Measurements from ENCODE around the gene TOX4. TPM values are rescaled to one million over a fixed set of nuclear protein-coding genes. Genes with fewer than 3 reads are reported as not detected.
"Not testable (repeated sequence)": the region's sequence is repeated elsewhere in the genome, so short reads cannot be mapped to it uniquely, and the experiment has no call there.

TOX4 gene
- total and polyA plus RNA-seq, 4 donors, result 19.0 to 75.7 (median 54.8) TPM

GRCh38 chr14:21536418-21537089, 59.6 kb downstream of the TOX4 start:
- intact Hi-C loops (cut with DNase I), result no loop called here
- Histone ChIP-seq H3K4me1 (ENCODE audit: control insufficient read depth in 1 of 2, insufficient read depth in 2 of 2, low read length in 2 of 2) (no peaks in the 10 kb centered on the region), H3K27ac (ENCODE audit: low read depth in 1 of 2, low read length in 2 of 2) (no peak overlapping the region), H3K36me3 (ENCODE audit: control insufficient read depth in 1 of 2, insufficient read depth in 2 of 2, low read length in 1 of 2) (no peaks in the 10 kb centered on the region), H3K27me3 (ENCODE audit: control insufficient read depth in 1 of 2, insufficient read depth in 2 of 2, low read length in 1 of 2) (peaks cover 0 to 2% of the 10 kb centered on the region in 2 donors), H3K9me3 (ENCODE audit: control insufficient read depth, low read length) (no peaks in the 10 kb centered on the region), H3K4me3 (ENCODE audit: low read length in 2 of 2) (no peak overlapping the region)
- peak; percentile 46 for ATAC-seq (ENCODE audit: low FRiP score)
- 2% methylated on average over 25 of the region's 25 CpGs for WGBS, 2 donors
- no peak for DNase-seq

- intact Hi-C loops (cut with DNase I), result no loop called here
- Histone ChIP-seq H3K36me3 (ENCODE audit: control insufficient read depth in 1 of 2, insufficient read depth in 2 of 2, low read length in 1 of 2) (no peaks in the 10 kb centered on the region), H3K9me3 (ENCODE audit: control insufficient read depth, low read length) (no peaks in the 10 kb centered on the region), H3K4me3 (ENCODE audit: low read length in 2 of 2) (no peak overlapping the region), H3K27ac (ENCODE audit: low read depth in 1 of 2, low read length in 2 of 2) (no peak overlapping the region), H3K4me1 (ENCODE audit: control insufficient read depth in 1 of 2, insufficient read depth in 2 of 2, low read length in 2 of 2) (no peaks in the 10 kb centered on the region), H3K27me3 (ENCODE audit: control insufficient read depth in 1 of 2, insufficient read depth in 2 of 2, low read length in 1 of 2) (peaks cover 0 to 2% of the 10 kb centered on the region in 2 donors)
- ATAC-seq (ENCODE audit: low FRiP score) (no peak), DNase-seq (no peak)
- WGBS, 2 donors, result 8 to 15% methylated on average over 3 of the region's 3 CpGs
Observed at GRCh38 chr14:21537090-21537424, 60.1 kb downstream of the TOX4 start.

GRCh38 chr14:21539189-21539940, 62.4 kb downstream of the TOX4 start:
- intact Hi-C loops (cut with DNase I), result no loop called here
- H3K9me3 ChIP-seq (ENCODE audit: control insufficient read depth, low read length), result no peaks in the 10 kb centered on the region

GRCh38 chr14:21541413-21542074, 64.5 kb downstream of the TOX4 start:
- no peak overlapping the region for H3K27ac ChIP-seq (ENCODE audit: low read depth in 1 of 2, low read length in 2 of 2)
- H3K9me3 ChIP-seq (ENCODE audit: control insufficient read depth, low read length), result no peaks in the 10 kb centered on the region
- no peaks in the 10 kb centered on the region for H3K27me3 ChIP-seq (ENCODE audit: control insufficient read depth in 1 of 2, insufficient read depth in 2 of 2, low read length in 1 of 2)
- H3K4me3 ChIP-seq (ENCODE audit: low read length in 2 of 2), result no peak overlapping the region
- H3K36me3 ChIP-seq (ENCODE audit: control insufficient read depth in 1 of 2, insufficient read depth in 2 of 2, low read length in 1 of 2), result no peaks in the 10 kb centered on the region
- no peak for DNase-seq
- ATAC-seq (ENCODE audit: low FRiP score), result no peak
- intact Hi-C loops (cut with DNase I), result no loop called here
- 86 to 89% methylated on average over 9 of the region's 9 CpGs for WGBS, 2 donors
- no peaks in the 10 kb centered on the region for H3K4me1 ChIP-seq (ENCODE audit: control insufficient read depth in 1 of 2, insufficient read depth in 2 of 2, low read length in 2 of 2)

More at GRCh38 chr14:21539189-21539940, 62.4 kb downstream of the TOX4 start:
- Histone ChIP-seq H3K36me3 (ENCODE audit: control insufficient read depth in 1 of 2, insufficient read depth in 2 of 2, low read length in 1 of 2) (no peaks in the 10 kb centered on the region), H3K4me1 (ENCODE audit: control insufficient read depth in 1 of 2, insufficient read depth in 2 of 2, low read length in 2 of 2) (no peaks in the 10 kb centered on the region), H3K4me3 (ENCODE audit: low read length in 2 of 2) (no peak overlapping the region), H3K27ac (ENCODE audit: low read depth in 1 of 2, low read length in 2 of 2) (no peak overlapping the region), H3K27me3 (ENCODE audit: control insufficient read depth in 1 of 2, insufficient read depth in 2 of 2, low read length in 1 of 2) (peaks cover 0 to 2% of the 10 kb centered on the region in 2 donors)
- DNase-seq (no peak), ATAC-seq (ENCODE audit: low FRiP score) (no peak)
- WGBS, 2 donors, result 15 to 17% methylated on average over 3 of the region's 3 CpGs

GRCh38 chr14:21543521-21543960, 66.5 kb downstream of the TOX4 start:
- WGBS, 2 donors, result 18 to 22% methylated on average over 7 of the region's 7 CpGs
- ATAC-seq (ENCODE audit: low FRiP score), result no peak

GRCh38 chr14:21543963-21544362, 67.0 kb downstream of the TOX4 start:
- H3K27me3 ChIP-seq (ENCODE audit: control insufficient read depth in 1 of 2, insufficient read depth in 2 of 2, low read length in 1 of 2), result no peaks in the 10 kb centered on the region
- no peak for DNase-seq
- no peaks in the 10 kb centered on the region for H3K4me1 ChIP-seq (ENCODE audit: control insufficient read depth in 1 of 2, insufficient read depth in 2 of 2, low read length in 2 of 2)
- intact Hi-C loops (cut with DNase I), result no loop called here
- H3K27ac ChIP-seq (ENCODE audit: low read depth in 1 of 2, low read length in 2 of 2), result no peak overlapping the region
- no peaks in the 10 kb centered on the region for H3K9me3 ChIP-seq (ENCODE audit: control insufficient read depth, low read length)
- 45 to 49% methylated on average over 5 of the region's 5 CpGs for WGBS, 2 donors
- H3K36me3 ChIP-seq (ENCODE audit: control insufficient read depth in 1 of 2, insufficient read depth in 2 of 2, low read length in 1 of 2), result no peaks in the 10 kb centered on the region
- no peak overlapping the region for H3K4me3 ChIP-seq (ENCODE audit: low read length in 2 of 2)
- ATAC-seq (ENCODE audit: low FRiP score), result no peak

More at GRCh38 chr14:21543521-21543960, 66.5 kb downstream of the TOX4 start:
- Histone ChIP-seq H3K27ac (ENCODE audit: low read depth in 1 of 2, low read length in 2 of 2) (no peak overlapping the region), H3K4me1 (ENCODE audit: control insufficient read depth in 1 of 2, insufficient read depth in 2 of 2, low read length in 2 of 2) (no peaks in the 10 kb centered on the region), H3K4me3 (ENCODE audit: low read length in 2 of 2) (no peak overlapping the region), H3K27me3 (ENCODE audit: control insufficient read depth in 1 of 2, insufficient read depth in 2 of 2, low read length in 1 of 2) (no peaks in the 10 kb centered on the region), H3K36me3 (ENCODE audit: control insufficient read depth in 1 of 2, insufficient read depth in 2 of 2, low read length in 1 of 2) (no peaks in the 10 kb centered on the region), H3K9me3 (ENCODE audit: control insufficient read depth, low read length) (no peaks in the 10 kb centered on the region)
- intact Hi-C loops (cut with DNase I), result no loop called here
- DNase-seq, result no peak

GRCh38 chr14:21544588-21544987, 67.6 kb downstream of the TOX4 start:
- ATAC-seq (ENCODE audit: low FRiP score); H3K27ac ChIP-seq (ENCODE audit: low read depth in 1 of 2, low read length in 2 of 2); intact Hi-C loops (cut with DNase I); H3K9me3 ChIP-seq (ENCODE audit: control insufficient read depth, low read length); H3K27me3 ChIP-seq (ENCODE audit: control insufficient read depth in 1 of 2, insufficient read depth in 2 of 2, low read length in 1 of 2); H3K36me3 ChIP-seq (ENCODE audit: control insufficient read depth in 1 of 2, insufficient read depth in 2 of 2, low read length in 1 of 2); H3K4me3 ChIP-seq (ENCODE audit: low read length in 2 of 2); DNase-seq; H3K4me1 ChIP-seq (ENCODE audit: control insufficient read depth in 1 of 2, insufficient read depth in 2 of 2, low read length in 2 of 2): not testable (repeated sequence)
- WGBS, 2 donors, result 93 to 94% methylated on average over 7 of the region's 7 CpGs
